ENCODE data around the gene EPS8L2. TPM values are rescaled to one million over a fixed set of nuclear protein-coding genes. Genes with fewer than 3 reads are reported as not detected.
A peak's percentile ranks its signal among the peaks of the same experiment; 100 is the strongest.

The EPS8L2 gene
- total RNA-seq, 1 experiment from 2014 or later = 119 TPM

- Mint-ChIP-seq H3K27me3 (ENCODE audit: insufficient read depth, unreplicated experiment) (no peaks in the 10 kb centered on the region), H3K36me3 (ENCODE audit: insufficient read depth, unreplicated experiment) (peaks cover 53% of the 10 kb centered on the region), H3K9me3 (ENCODE audit: unreplicated experiment) (no peaks in the 10 kb centered on the region), H3K4me3 (ENCODE audit: unreplicated experiment) (no peak overlapping the region), H3K27ac (ENCODE audit: low read depth, unreplicated experiment) (no peak overlapping the region), H3K4me1 (ENCODE audit: insufficient read depth, unreplicated experiment) (peaks cover 6% of the 10 kb centered on the region)
- POLR2A ChIA-PET = interaction anchor here (0.6 to 1.4 kb wide), 3 partner anchors 22 to 28 kb away, joined by 3 to 4 read pairs (median 3); partner anchors contain the start of genes DEAF1 and TMEM80
- CTCF ChIA-PET = interaction anchor here (0.6 to 3.6 kb wide), 10 partner anchors 14 to 69 kb away, joined by 3 to 18 read pairs (median 4); partner anchors contain the start of genes DEAF1 and TMEM80
- BruUV-seq (replicated peaks) = no TSS peak
- peak; percentile 67 for TF ChIP-seq CTCF (IDR thresholded peaks at IDR 0.05; ENCODE audit: unreplicated experiment)
- intact Hi-C loops (cut with micrococcal nuclease) = loop anchor here (1.0 to 10.0 kb wide), 3 partner anchors 27 to 159 kb away; partner anchors contain the start of genes LMNTD2 and RASSF7
- peak; percentile 60 for DNase-seq (ENCODE audit: unreplicated experiment)
Observed at GRCh38 chr11:723120-723883, 17.3 kb downstream of the EPS8L2 start.

GRCh38 chr11:724049-724777, 18.2 kb downstream of the EPS8L2 start:
- H3K27ac Mint-ChIP-seq (ENCODE audit: low read depth, unreplicated experiment) = no peak overlapping the region
- no TSS peak for BruUV-seq (replicated peaks)
- DNase-seq (ENCODE audit: unreplicated experiment) = no peak
- no peak for TF ChIP-seq CTCF (IDR thresholded peaks at IDR 0.05; ENCODE audit: unreplicated experiment)
- POLR2A ChIA-PET = interaction anchor here (0.6 to 1.3 kb wide), 4 partner anchors 17 to 29 kb away, joined by 3 to 5 read pairs (median 4); partner anchors contain the start of genes DEAF1 and TMEM80
- intact Hi-C loops (cut with micrococcal nuclease) = loop anchor here (10.0 kb wide), 1 partner anchor 159 kb away; the partner anchor contains the start of genes LMNTD2 and RASSF7
- peaks cover 6% of the 10 kb centered on the region for H3K4me1 Mint-ChIP-seq (ENCODE audit: insufficient read depth, unreplicated experiment)
- peaks cover 49% of the 10 kb centered on the region for H3K36me3 Mint-ChIP-seq (ENCODE audit: insufficient read depth, unreplicated experiment)
- H3K9me3 Mint-ChIP-seq (ENCODE audit: unreplicated experiment) = no peaks in the 10 kb centered on the region
- CTCF ChIA-PET = interaction anchor here (0.6 to 3.6 kb wide), 7 partner anchors 12 to 72 kb away, joined by 3 to 18 read pairs (median 5); partner anchors contain the start of genes DEAF1 and TMEM80
- no peak overlapping the region for H3K4me3 Mint-ChIP-seq (ENCODE audit: unreplicated experiment)
- no peaks in the 10 kb centered on the region for H3K27me3 Mint-ChIP-seq (ENCODE audit: insufficient read depth, unreplicated experiment)

GRCh38 chr11:724778-725386, 18.9 kb downstream of the EPS8L2 start:
- no peak for DNase-seq (ENCODE audit: unreplicated experiment)
- TF ChIP-seq CTCF (IDR thresholded peaks at IDR 0.05; ENCODE audit: unreplicated experiment) = no peak
- Mint-ChIP-seq H3K27ac (ENCODE audit: low read depth, unreplicated experiment) (no peak overlapping the region), H3K4me1 (ENCODE audit: insufficient read depth, unreplicated experiment) (peaks cover 9% of the 10 kb centered on the region), H3K36me3 (ENCODE audit: insufficient read depth, unreplicated experiment) (peaks cover 46% of the 10 kb centered on the region), H3K4me3 (ENCODE audit: unreplicated experiment) (peak overlapping the region; percentile 29), H3K27me3 (ENCODE audit: insufficient read depth, unreplicated experiment) (no peaks in the 10 kb centered on the region), H3K9me3 (ENCODE audit: unreplicated experiment) (no peaks in the 10 kb centered on the region)
- ChIA-PET CTCF (interaction anchor here (0.9 to 3.6 kb wide), 5 partner anchors 13 to 29 kb away, joined by 4 to 18 read pairs (median 6); partner anchors contain the start of genes DEAF1, EPS8L2 and TMEM80), POLR2A (interaction anchor here (0.6 to 7.1 kb wide), 5 partner anchors 18 to 38 kb away, joined by 3 to 96 read pairs (median 4); partner anchors contain the start of genes DEAF1 and TMEM80)
- intact Hi-C loops (cut with micrococcal nuclease) = loop anchor here (10.0 kb wide), 1 partner anchor 160 kb away; the partner anchor contains the start of genes LMNTD2 and RASSF7
- BruUV-seq (replicated peaks) = no TSS peak
